Dermis blood vessel endothelial cell (primary cell): Measurements from ENCODE around the gene DNTT. TPM values are rescaled to one million over a fixed set of nuclear protein-coding genes. Genes with fewer than 3 reads are reported as not detected.

ENCODE experiments used
- DNase-seq: peaks from one replicate; pipeline ENCODE4 v3.0.0; 2010
- total RNA-seq: library from RNA; depleted of rRNA; stranded (reverse); fragments of >200 nt; gene quantifications from 2 replicates; pipeline ENCODE4 v1.2.3, GENCODE V29; 2014

DNTT gene
- total RNA-seq, 1 donor from 2014 or later: not detected

- no peak for DNase-seq
These were observed 80.3 kb downstream of the DNTT start for GRCh38 chr10:96384506-96384905.

- no peak for DNase-seq
These were observed 82.9 kb downstream of the DNTT start for GRCh38 chr10:96387161-96387560.

- no peak for DNase-seq
These were observed 83.4 kb downstream of the DNTT start for GRCh38 chr10:96387601-96388000.

Other genes starting within 250 kb of the DNTT start
- 18.4 and 18.9 TPM in 2 replicates for gene ZNF518A, start 174.1 kb upstream of the DNTT start, total RNA-seq
- gene BLNK, start 32.9 kb upstream of the DNTT start, total RNA-seq: not detected in 2 replicates
- not detected in 2 replicates for gene OPALIN, start 54.6 kb downstream of the DNTT start, total RNA-seq
- 0.09 and 0.17 TPM in 2 replicates for gene TLL2, start 209.5 kb downstream of the DNTT start, total RNA-seq